ENCODE measurements around the gene PRKCD. TPM values are rescaled to one million over a fixed set of nuclear protein-coding genes. Genes with fewer than 3 reads are reported as not detected.

PRKCD gene
- total and polyA plus RNA-seq, 11 donors = 5.3 to 44.5 (median 11.6) TPM

GRCh38 chr3:53179580-53179979 lies 18.6 kb downstream of the PRKCD start:
- TF ChIP-seq POLR2A (IDR thresholded peaks at IDR 0.05) (no peak), CTCF (IDR thresholded peaks at IDR 0.05) (no peak)
- Histone ChIP-seq H3K4me1 (peaks cover 0 to 22% (median 0%) of the 10 kb centered on the region in 12 donors), H3K9me3 (no peaks in the 10 kb centered on the region), H3K27ac (no peak overlapping the region), H3K36me3 (peaks cover 0 to 98% (median 45%) of the 10 kb centered on the region in 9 donors), H3K27me3 (no peaks in the 10 kb centered on the region), H3K4me3 (no peak overlapping the region)
- intact Hi-C loops (cut with DNase I) = no loop called here
- DNase-seq (no peak), ATAC-seq (no peak)
- WGBS, 4 donors = 91 to 95% (median 93%) methylated on average over 15 to 20 of the region's 20 CpGs

GRCh38 chr3:53180305-53181023 lies 19.5 kb downstream of the PRKCD start:
- peak; percentile 35 to 63 (median 48) for ATAC-seq
- Histone ChIP-seq H3K36me3 (peaks cover 0 to 98% (median 53%) of the 10 kb centered on the region in 9 donors), H3K4me3 (no peak overlapping the region), H3K27me3 (no peaks in the 10 kb centered on the region), H3K27ac (no peak overlapping the region), H3K4me1 (peaks cover 0 to 22% (median 0%) of the 10 kb centered on the region in 12 donors), H3K9me3 (no peaks in the 10 kb centered on the region)
- intact Hi-C loops (cut with DNase I) = no loop called here
- no peak for DNase-seq
- TF ChIP-seq POLR2A (IDR thresholded peaks at IDR 0.05) = no peak
- no peak for TF ChIP-seq CTCF (IDR thresholded peaks at IDR 0.05)
- 84 to 96% (median 92%) methylated on average over 11 of the region's 11 CpGs for WGBS, 4 donors

- TF ChIP-seq POLR2A (IDR thresholded peaks at IDR 0.05) = no peak
- TF ChIP-seq CTCF (IDR thresholded peaks at IDR 0.05) = no peak
- ATAC-seq = no peak
- Histone ChIP-seq H3K27ac (no peak overlapping the region), H3K4me1 (peaks cover 0 to 22% (median 0%) of the 10 kb centered on the region in 12 donors), H3K9me3 (no peaks in the 10 kb centered on the region), H3K27me3 (no peaks in the 10 kb centered on the region), H3K36me3 (peaks cover 0 to 100% (median 57%) of the 10 kb centered on the region in 9 donors), H3K4me3 (no peak overlapping the region)
- intact Hi-C loops (cut with DNase I) = no loop called here
- DNase-seq = no peak
- WGBS, 4 donors = 61 to 74% (median 72%) methylated on average over 3 to 4 of the region's 4 CpGs
Measured at GRCh38 chr3:53181024-53181371, 20.0 kb downstream of the PRKCD start.

- no peak overlapping the region for H3K27ac ChIP-seq
- 93 to 99% (median 95%) methylated on average over 11 of the region's 11 CpGs for WGBS, 4 donors
- intact Hi-C loops (cut with DNase I) = no loop called here
- H3K27me3 ChIP-seq = no peaks in the 10 kb centered on the region
- no peak for DNase-seq
- peaks cover 0 to 22% (median 0%) of the 10 kb centered on the region in 12 donors for H3K4me1 ChIP-seq
- no peak overlapping the region for H3K4me3 ChIP-seq
- no peaks in the 10 kb centered on the region for H3K9me3 ChIP-seq
- ATAC-seq = no peak
- H3K36me3 ChIP-seq = peaks cover 0 to 100% (median 57%) of the 10 kb centered on the region in 9 donors
- TF ChIP-seq POLR2A (IDR thresholded peaks at IDR 0.05) (no peak), CTCF (IDR thresholded peaks at IDR 0.05) (no peak)
Measured at GRCh38 chr3:53181528-53181927, 20.5 kb downstream of the PRKCD start.
